Neuron (in vitro differentiated cells): ENCODE data around the gene BAIAP2L2.
"Not testable (repeated sequence)": the region's sequence is repeated elsewhere in the genome, so short reads cannot be mapped to it uniquely, and the experiment has no call there.

Experiments used
- H2AFZ ChIP-seq: one replicate; pipeline ENCODE4 v1.6.1; 2013; ENCODE audit warnings: low read depth, mild to moderate bottlenecking, inconsistent platforms, low read length, moderate library complexity
- H3K27me3 ChIP-seq: one replicate; pipeline ENCODE4 v1.6.1; 2013; ENCODE audit warnings: low read length; ENCODE audit not compliant: insufficient read depth
- H3K36me3 ChIP-seq: one replicate; pipeline ENCODE4 v1.6.1; 2013; ENCODE audit warnings: low read length; ENCODE audit not compliant: insufficient read depth
- H3K4me1 ChIP-seq: one replicate; pipeline ENCODE4 v1.6.1; 2013; ENCODE audit warnings: low read length; ENCODE audit not compliant: insufficient read depth
- H3K4me3 ChIP-seq: 2 replicates; pipeline ENCODE4 v1.5.1; 2013; ENCODE audit warnings: mild to moderate bottlenecking, low read length, moderate library complexity
- H3K9me3 ChIP-seq: one replicate; pipeline ENCODE4 v1.6.1; 2013; ENCODE audit warnings: low read length

BAIAP2L2 gene

DNA sequence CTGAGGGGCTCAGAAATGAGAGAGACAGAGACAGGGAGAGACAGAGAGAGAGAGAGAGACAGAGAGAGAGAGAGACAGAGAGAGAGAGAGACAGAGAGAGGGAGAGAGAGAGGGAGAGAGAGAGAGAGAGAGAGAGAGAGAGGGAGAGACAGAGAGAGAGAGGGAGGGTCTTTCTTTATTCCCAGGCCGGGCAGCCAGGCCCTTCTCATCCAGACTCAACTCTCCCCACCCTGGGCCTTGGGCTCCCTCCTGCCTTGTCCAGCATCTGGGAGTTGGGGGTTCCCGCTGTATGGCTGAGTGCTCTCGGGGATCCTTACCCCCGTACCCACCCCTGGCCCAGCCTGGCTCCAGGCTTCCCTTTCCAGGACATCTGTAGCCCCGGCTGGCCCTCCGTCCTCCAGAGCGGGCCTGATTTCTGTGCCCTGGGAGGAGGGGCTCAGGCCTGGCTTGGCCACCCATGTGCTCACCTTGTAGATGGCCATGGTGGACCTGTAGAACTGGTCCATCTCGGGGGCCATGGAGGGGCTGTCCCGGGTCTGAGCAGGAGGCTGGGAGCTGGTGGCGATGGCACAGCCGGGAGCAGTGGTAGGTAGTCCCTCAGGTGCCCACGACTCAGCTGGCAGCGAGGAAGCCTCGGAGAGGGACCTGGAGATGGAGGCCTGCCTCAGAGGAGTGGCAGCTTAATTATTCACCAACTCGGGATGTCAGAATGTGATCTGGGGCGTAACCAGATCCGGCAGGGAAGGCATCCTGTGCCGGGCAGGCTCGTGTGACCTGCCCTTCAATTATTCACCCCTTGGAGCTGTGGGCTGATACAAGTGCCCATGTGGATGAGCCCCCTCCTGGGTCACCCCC, at the start of gene BAIAP2L2:
Gene BAIAP2L2 (minus strand): TSS at position 677 of the 855 bp plus-strand sequence. CDS start 159 bp downstream, at position 518.
- H2AFZ ChIP-seq: no peak within 1 kb of the TSS
- no peaks in the 10 kb centered on the region for H3K27me3 ChIP-seq
- H3K9me3 ChIP-seq: no peaks in the 10 kb centered on the region
- no peak within 1 kb of the TSS for H3K4me3 ChIP-seq
- H3K36me3 ChIP-seq: peaks cover 2% of the 10 kb centered on the region
- no peaks in the 10 kb centered on the region for H3K4me1 ChIP-seq

GRCh38 chr22:38155703-38156102, 45.2 kb upstream of the BAIAP2L2 start:
- no peaks in the 10 kb centered on the region for H3K4me1 ChIP-seq
- H3K27me3 ChIP-seq: no peaks in the 10 kb centered on the region
- H3K9me3 ChIP-seq: no peaks in the 10 kb centered on the region
- H3K4me3 ChIP-seq: no peak overlapping the region
- H3K36me3 ChIP-seq: no peaks in the 10 kb centered on the region
- H2AFZ ChIP-seq: no peak overlapping the region

- not testable (repeated sequence) for H3K9me3 ChIP-seq, H3K27me3 ChIP-seq, H3K4me3 ChIP-seq, H2AFZ ChIP-seq, H3K4me1 ChIP-seq, H3K36me3 ChIP-seq
Observed at GRCh38 chr22:38154563-38154915, 44.1 kb upstream of the BAIAP2L2 start.

GRCh38 chr22:38153821-38154562, 43.5 kb upstream of the BAIAP2L2 start:
- Histone ChIP-seq H3K4me3 (no peak overlapping the region), H3K36me3 (no peaks in the 10 kb centered on the region), H3K9me3 (no peaks in the 10 kb centered on the region), H3K27me3 (no peaks in the 10 kb centered on the region), H3K4me1 (no peaks in the 10 kb centered on the region), H2AFZ (no peak overlapping the region)

- Histone ChIP-seq H3K4me3 (no peak overlapping the region), H2AFZ (no peak overlapping the region), H3K4me1 (no peaks in the 10 kb centered on the region), H3K9me3 (no peaks in the 10 kb centered on the region), H3K27me3 (no peaks in the 10 kb centered on the region), H3K36me3 (no peaks in the 10 kb centered on the region)
Observed at GRCh38 chr22:38151126-38151500, 40.6 kb upstream of the BAIAP2L2 start.

GRCh38 chr22:38148245-38148644, 37.8 kb upstream of the BAIAP2L2 start:
- H3K27me3 ChIP-seq: no peaks in the 10 kb centered on the region
- H3K36me3 ChIP-seq: no peaks in the 10 kb centered on the region
- no peak overlapping the region for H2AFZ ChIP-seq
- H3K4me3 ChIP-seq: no peak overlapping the region
- H3K4me1 ChIP-seq: no peaks in the 10 kb centered on the region
- H3K9me3 ChIP-seq: no peaks in the 10 kb centered on the region

DNA sequence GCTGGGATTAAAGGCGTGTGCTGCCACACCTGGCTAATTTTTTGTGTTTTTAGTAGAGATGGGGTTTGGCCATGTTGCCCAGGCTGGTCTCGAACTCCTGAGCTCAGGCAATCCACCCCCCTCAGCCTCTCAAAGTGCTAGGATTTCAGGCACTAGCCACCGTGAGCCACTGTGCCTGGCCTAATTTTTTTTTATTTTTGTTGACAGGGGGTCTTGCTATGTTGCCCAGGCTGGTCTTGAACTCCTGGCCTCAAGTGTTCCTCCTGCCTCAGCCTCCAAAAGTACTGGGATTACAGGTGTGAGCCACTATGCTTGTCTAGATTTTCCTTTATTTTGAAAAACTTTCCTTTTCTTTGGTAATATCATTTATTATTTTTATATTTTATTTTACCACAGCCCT, 35.7 kb upstream of the BAIAP2L2 start:
- H2AFZ ChIP-seq, H3K27me3 ChIP-seq, H3K4me1 ChIP-seq, H3K36me3 ChIP-seq, H3K9me3 ChIP-seq, H3K4me3 ChIP-seq: not testable (repeated sequence)

DNA sequence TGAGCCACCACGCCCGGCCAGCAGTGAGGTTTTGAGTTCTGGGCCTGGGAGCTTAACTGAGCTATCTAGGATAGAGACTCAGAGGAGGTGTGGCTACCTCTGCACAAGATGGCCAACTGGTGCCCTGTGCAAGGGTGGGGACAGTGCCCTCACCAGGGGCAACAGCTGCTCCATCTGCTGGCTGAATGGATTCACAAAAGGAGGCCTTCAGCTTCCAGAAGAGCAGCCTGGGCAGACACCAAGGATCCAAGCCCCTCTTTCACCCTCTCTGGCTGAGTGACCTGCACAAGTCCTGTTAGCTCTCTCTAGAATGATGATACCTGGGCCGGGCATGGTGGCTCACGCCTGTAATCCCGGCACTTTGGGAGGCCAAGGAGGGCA, 33.5 kb upstream of the BAIAP2L2 start:
- H3K36me3 ChIP-seq: no peaks in the 10 kb centered on the region
- no peaks in the 10 kb centered on the region for H3K9me3 ChIP-seq
- no peaks in the 10 kb centered on the region for H3K4me1 ChIP-seq
- H2AFZ ChIP-seq: no peak overlapping the region
- H3K27me3 ChIP-seq: no peaks in the 10 kb centered on the region
- H3K4me3 ChIP-seq: no peak overlapping the region

GRCh38 chr22:38142606-38143005, 32.1 kb upstream of the BAIAP2L2 start:
- H3K27me3 ChIP-seq: no peaks in the 10 kb centered on the region
- H3K4me3 ChIP-seq: no peak overlapping the region
- H3K36me3 ChIP-seq: peaks cover 4% of the 10 kb centered on the region
- H3K9me3 ChIP-seq: no peaks in the 10 kb centered on the region
- H3K4me1 ChIP-seq: no peaks in the 10 kb centered on the region
- H2AFZ ChIP-seq: no peak overlapping the region

GRCh38 chr22:38141217-38141973, 30.9 kb upstream of the BAIAP2L2 start:
- Histone ChIP-seq H3K9me3 (no peaks in the 10 kb centered on the region), H3K27me3 (no peaks in the 10 kb centered on the region), H3K36me3 (peaks cover 4% of the 10 kb centered on the region), H3K4me1 (no peaks in the 10 kb centered on the region), H3K4me3 (no peak overlapping the region), H2AFZ (no peak overlapping the region)

GRCh38 chr22:38139901-38140300, 29.4 kb upstream of the BAIAP2L2 start:
- H3K36me3 ChIP-seq: peaks cover 7% of the 10 kb centered on the region

DNA sequence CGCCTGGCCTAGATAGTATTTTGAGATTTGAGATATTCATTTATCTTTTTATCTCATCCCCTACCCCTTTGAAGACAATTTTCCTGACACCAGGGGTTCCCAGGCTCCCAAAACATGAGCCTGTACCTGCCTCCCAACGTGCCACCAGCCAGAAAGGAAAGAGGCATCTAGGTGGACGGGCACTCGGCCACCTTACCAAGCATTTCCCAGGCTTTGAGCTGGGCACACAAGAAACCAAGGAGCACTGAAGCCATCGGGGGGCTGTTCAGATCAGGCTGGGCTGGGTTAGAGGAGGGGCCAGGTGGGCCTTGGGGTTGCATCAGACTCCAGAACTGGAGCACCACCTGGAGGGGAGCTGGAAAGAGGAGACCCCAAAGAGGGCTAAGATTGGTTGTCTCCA, 28.5 kb upstream of the BAIAP2L2 start:
- no peaks in the 10 kb centered on the region for H3K27me3 ChIP-seq
- no peak overlapping the region for H2AFZ ChIP-seq
- H3K4me3 ChIP-seq: no peak overlapping the region
- H3K4me1 ChIP-seq: no peaks in the 10 kb centered on the region
- H3K36me3 ChIP-seq: peaks cover 7% of the 10 kb centered on the region
- H3K9me3 ChIP-seq: no peaks in the 10 kb centered on the region

More at GRCh38 chr22:38139901-38140300, 29.4 kb upstream of the BAIAP2L2 start:
- Histone ChIP-seq H3K4me1 (no peaks in the 10 kb centered on the region), H3K9me3 (no peaks in the 10 kb centered on the region), H2AFZ (no peak overlapping the region), H3K27me3 (no peaks in the 10 kb centered on the region), H3K4me3 (no peak overlapping the region)
